Activated naive CD8-positive, alpha-beta T cell treated with anti-CD3 and anti-CD28 coated beads, Interleukin-2, amount 10 ng/mL, durations not matched to agents 7 days and 5 days (primary cell): ENCODE data around the gene CFC1. TPM values are rescaled to one million over a fixed set of nuclear protein-coding genes. Genes with fewer than 3 reads are reported as not detected.
"Not testable (repeated sequence)": the region's sequence is repeated elsewhere in the genome, so short reads cannot be mapped to it uniquely, and the experiment has no call there.

Experiments
- ATAC-seq: fragments of 150-1000 bp; cut with Tn5 transposase; one replicate; pipeline ENCODE4 v1.10.0; 2021; ENCODE audit warnings: low read depth, moderate library complexity
- POLR2A ChIA-PET: fragments of 350-600 bp; sonication (Branson Sonifier 250); formaldehyde crosslinking; loops from one replicate; lab custom pipeline; 2021; ENCODE audit warnings: antibody characterized with exemption; lab: Charles Lee
- DNase-seq: peaks from one replicate; pipeline ENCODE4 v3.0.0; 2021
- H3K27ac Mint-ChIP-seq: one replicate; pipeline ENCODE4 v1.8.0; 2022; ENCODE audit warnings: mild to moderate bottlenecking, mixed read lengths
- H3K27me3 Mint-ChIP-seq: one replicate; pipeline ENCODE4 v1.8.0; 2022; ENCODE audit warnings: mild to moderate bottlenecking, moderate library complexity, mixed read lengths
- H3K36me3 Mint-ChIP-seq: one replicate; pipeline ENCODE4 v1.8.0; 2021; ENCODE audit warnings: mild to moderate bottlenecking, mixed read lengths
- H3K4me1 Mint-ChIP-seq: one replicate; pipeline ENCODE4 v1.8.0; 2021; ENCODE audit warnings: mixed read lengths
- H3K4me3 Mint-ChIP-seq: one replicate; pipeline ENCODE4 v1.8.0; 2022; ENCODE audit warnings: mild to moderate bottlenecking, moderate library complexity, mixed read lengths
- H3K9me3 Mint-ChIP-seq: one replicate; pipeline ENCODE4 v1.8.0; 2021; ENCODE audit warnings: mixed read lengths
- total RNA-seq, 2 experiments: library from RNA; stranded (reverse); gene quantifications; one replicate each; pipeline ENCODE4 v1.2.3, GENCODE V29; 2021

The CFC1 gene
- total RNA-seq, 2 experiments from 2014 or later, result not detected

GRCh38 chr2:130594011-130594410, 5.4 kb downstream of the CFC1 start:
- POLR2A ChIA-PET, result not testable (repeated sequence)

DNA sequence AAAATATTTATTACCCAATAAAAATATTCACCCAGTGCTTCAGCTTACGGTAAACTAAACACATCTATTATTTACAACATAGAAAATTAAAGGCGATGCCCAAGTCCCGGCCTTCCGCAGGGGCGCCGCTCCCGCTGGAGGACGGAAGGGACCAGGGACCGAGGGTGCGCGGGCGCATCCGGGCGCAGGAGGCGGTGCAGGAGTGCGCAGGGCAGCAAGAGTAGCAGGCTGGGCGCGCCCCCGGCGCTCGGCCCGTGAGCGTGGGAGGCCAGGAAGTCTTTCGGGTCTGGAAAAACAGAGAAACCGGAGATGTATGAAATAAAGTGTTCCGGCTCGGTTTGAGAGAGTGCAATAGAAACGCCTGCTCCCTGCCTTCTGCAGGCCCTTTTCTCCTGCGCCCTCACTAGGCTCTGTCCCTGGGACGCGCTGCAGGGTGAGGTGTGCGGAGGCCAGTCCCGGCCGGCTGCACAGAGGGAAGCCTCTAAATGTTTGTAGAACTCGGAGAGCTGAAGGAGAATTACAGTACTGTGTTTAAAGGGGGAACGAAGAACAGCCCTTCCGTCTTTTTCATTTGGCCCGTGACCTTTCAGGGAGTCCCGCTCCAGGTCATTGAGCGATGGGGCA, 6.5 kb downstream of the CFC1 start:
- H3K9me3 Mint-ChIP-seq, H3K36me3 Mint-ChIP-seq, H3K27me3 Mint-ChIP-seq, H3K4me1 Mint-ChIP-seq, H3K4me3 Mint-ChIP-seq, DNase-seq, H3K27ac Mint-ChIP-seq, ATAC-seq, POLR2A ChIA-PET: not testable (repeated sequence)

More at GRCh38 chr2:130594011-130594410, 5.4 kb downstream of the CFC1 start:
- not testable (repeated sequence) for H3K4me3 Mint-ChIP-seq, ATAC-seq, H3K4me1 Mint-ChIP-seq, H3K27ac Mint-ChIP-seq, H3K36me3 Mint-ChIP-seq, H3K27me3 Mint-ChIP-seq, DNase-seq, H3K9me3 Mint-ChIP-seq

GRCh38 chr2:130590842-130591359, 8.5 kb downstream of the CFC1 start:
- POLR2A ChIA-PET, H3K4me1 Mint-ChIP-seq, H3K9me3 Mint-ChIP-seq, H3K27me3 Mint-ChIP-seq, ATAC-seq, H3K27ac Mint-ChIP-seq, DNase-seq, H3K4me3 Mint-ChIP-seq, H3K36me3 Mint-ChIP-seq: not testable (repeated sequence)

- H3K36me3 Mint-ChIP-seq, H3K27ac Mint-ChIP-seq, POLR2A ChIA-PET, DNase-seq, H3K27me3 Mint-ChIP-seq, H3K4me1 Mint-ChIP-seq, H3K9me3 Mint-ChIP-seq, ATAC-seq, H3K4me3 Mint-ChIP-seq: not testable (repeated sequence)
Observed at GRCh38 chr2:130590170-130590841, 9.1 kb downstream of the CFC1 start.

GRCh38 chr2:130588688-130589458, 10.5 kb downstream of the CFC1 start:
- POLR2A ChIA-PET, DNase-seq, H3K4me1 Mint-ChIP-seq, H3K4me3 Mint-ChIP-seq, H3K36me3 Mint-ChIP-seq, H3K27ac Mint-ChIP-seq, ATAC-seq, H3K9me3 Mint-ChIP-seq, H3K27me3 Mint-ChIP-seq: not testable (repeated sequence)

DNA sequence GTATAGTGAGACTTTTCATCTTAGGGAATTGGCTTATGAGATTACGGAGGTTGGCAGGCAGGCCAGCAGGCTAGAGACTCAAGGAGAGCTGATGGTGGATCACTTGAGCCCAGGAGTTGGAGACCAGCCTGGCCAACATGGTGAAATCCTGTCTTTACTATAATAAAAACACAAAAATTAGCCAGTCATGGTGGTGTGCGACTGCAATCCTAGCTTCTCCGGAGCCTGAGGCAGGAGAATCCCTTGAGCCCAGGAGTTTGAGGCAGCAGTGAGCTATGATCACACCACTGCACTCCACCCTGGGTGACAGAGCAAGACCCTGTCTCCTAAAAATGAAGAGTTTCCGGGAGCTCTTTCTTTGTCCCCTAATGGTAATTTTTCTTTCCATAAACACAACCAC, 14.6 kb downstream of the CFC1 start:
- H3K9me3 Mint-ChIP-seq, ATAC-seq, DNase-seq, H3K27me3 Mint-ChIP-seq, H3K27ac Mint-ChIP-seq, H3K4me1 Mint-ChIP-seq, H3K36me3 Mint-ChIP-seq, H3K4me3 Mint-ChIP-seq, POLR2A ChIA-PET: not testable (repeated sequence)

- H3K4me1 Mint-ChIP-seq, H3K9me3 Mint-ChIP-seq, H3K4me3 Mint-ChIP-seq, H3K36me3 Mint-ChIP-seq, H3K27ac Mint-ChIP-seq, H3K27me3 Mint-ChIP-seq, ATAC-seq, DNase-seq, POLR2A ChIA-PET: not testable (repeated sequence)
Observed at GRCh38 chr2:130583582-130583981, 15.8 kb downstream of the CFC1 start.

DNA sequence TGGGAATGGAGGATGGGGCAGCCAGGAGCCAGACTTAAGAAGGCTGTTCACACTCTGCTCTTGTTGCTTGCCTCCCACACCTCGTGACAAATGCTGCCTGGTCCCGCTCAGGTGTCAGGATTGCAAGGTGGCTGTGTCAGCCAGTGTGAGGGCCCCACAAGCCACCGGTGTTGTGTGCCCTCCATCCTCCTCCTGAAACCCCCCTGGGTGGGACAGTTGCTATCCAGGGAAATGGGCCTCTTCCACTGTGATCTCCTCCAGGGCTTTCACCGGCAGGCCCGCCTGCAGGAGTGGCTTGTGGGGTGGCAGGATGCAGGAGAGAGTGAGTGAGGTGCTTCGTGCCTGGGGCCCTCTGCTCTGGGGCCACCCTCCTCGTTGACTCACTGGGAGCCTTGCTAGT, 16.4 kb downstream of the CFC1 start:
- H3K27me3 Mint-ChIP-seq, ATAC-seq, DNase-seq, H3K9me3 Mint-ChIP-seq, H3K4me3 Mint-ChIP-seq, H3K27ac Mint-ChIP-seq, POLR2A ChIA-PET, H3K36me3 Mint-ChIP-seq, H3K4me1 Mint-ChIP-seq: not testable (repeated sequence)

GRCh38 chr2:130581491-130581890, 17.9 kb downstream of the CFC1 start:
- H3K9me3 Mint-ChIP-seq, H3K27me3 Mint-ChIP-seq, ATAC-seq, DNase-seq, POLR2A ChIA-PET, H3K4me1 Mint-ChIP-seq, H3K27ac Mint-ChIP-seq, H3K4me3 Mint-ChIP-seq, H3K36me3 Mint-ChIP-seq: not testable (repeated sequence)

DNA sequence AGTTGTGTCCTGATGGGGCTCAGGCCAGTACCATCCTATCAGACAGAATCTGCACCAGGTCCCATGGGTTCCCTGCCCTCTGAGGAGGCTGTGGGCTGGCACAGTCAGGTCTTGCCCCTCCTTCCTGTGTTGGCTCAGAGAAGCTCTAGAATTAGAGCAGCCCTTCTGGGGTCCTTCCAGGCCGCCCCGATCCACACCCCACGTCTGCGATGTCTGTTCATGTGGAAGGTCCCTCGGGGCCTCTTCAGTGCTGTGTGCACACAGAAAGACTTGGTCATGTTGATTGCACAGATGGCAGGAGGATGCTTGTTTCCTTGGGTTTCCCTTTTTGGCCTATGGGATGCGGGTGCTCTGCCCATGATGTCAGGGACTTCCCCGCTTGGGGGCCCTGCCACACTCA, 20.3 kb downstream of the CFC1 start:
- POLR2A ChIA-PET, H3K27me3 Mint-ChIP-seq, H3K27ac Mint-ChIP-seq, DNase-seq, H3K36me3 Mint-ChIP-seq, ATAC-seq, H3K9me3 Mint-ChIP-seq, H3K4me3 Mint-ChIP-seq, H3K4me1 Mint-ChIP-seq: not testable (repeated sequence)

DNA sequence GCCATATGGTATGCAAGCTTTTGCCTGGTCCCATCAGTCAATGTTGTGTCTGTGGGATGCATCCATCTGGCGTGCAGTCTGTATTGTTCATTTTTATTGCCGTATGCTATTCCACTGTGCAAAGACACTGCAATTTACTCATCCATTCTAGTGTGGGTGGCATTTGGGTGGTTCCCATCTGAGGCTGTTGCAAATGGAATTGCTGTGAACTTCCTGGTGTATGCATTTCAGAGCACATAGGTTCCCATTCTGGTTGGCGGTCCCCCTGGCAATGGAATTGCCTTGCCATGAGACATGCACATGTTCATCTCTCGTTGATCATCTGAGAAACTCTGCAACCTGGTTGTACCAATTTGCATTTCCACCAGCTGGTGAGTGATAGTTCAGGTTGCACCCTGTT, 21.8 kb downstream of the CFC1 start:
- POLR2A ChIA-PET, ATAC-seq, DNase-seq, H3K36me3 Mint-ChIP-seq, H3K4me1 Mint-ChIP-seq, H3K27me3 Mint-ChIP-seq, H3K4me3 Mint-ChIP-seq, H3K27ac Mint-ChIP-seq, H3K9me3 Mint-ChIP-seq: not testable (repeated sequence)

DNA sequence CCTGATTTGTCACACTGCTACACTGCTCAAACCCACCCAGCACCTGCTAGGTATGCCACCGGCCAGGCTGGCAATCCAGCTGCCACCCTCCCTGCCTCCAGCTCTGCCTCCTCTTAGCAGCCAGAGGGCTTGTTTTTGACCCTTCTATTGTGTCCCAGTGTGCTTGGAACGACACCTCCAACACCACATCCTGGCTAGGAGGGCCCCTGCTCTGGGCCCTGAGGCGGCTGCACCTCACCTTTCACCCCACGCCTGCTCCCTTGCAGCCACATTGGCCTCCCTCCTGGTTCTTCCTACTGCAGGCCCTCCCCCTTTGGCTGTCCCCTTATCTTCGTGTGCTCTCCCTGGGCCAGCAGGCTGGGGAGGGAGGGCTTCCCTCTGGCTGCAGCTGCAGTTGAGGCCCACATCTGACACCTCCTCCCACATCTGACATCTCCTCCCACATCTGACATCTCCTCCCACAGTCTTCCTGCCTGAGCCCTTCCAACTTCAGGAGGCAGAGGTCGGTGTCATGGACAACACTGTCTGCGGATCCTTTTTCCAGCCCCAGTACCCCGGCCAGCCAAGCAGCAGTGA, 23.1 kb downstream of the CFC1 start:
- DNase-seq, ATAC-seq, H3K27me3 Mint-ChIP-seq, H3K4me1 Mint-ChIP-seq, H3K36me3 Mint-ChIP-seq, POLR2A ChIA-PET, H3K4me3 Mint-ChIP-seq, H3K27ac Mint-ChIP-seq, H3K9me3 Mint-ChIP-seq: not testable (repeated sequence)

GRCh38 chr2:130574230-130574629, 25.1 kb downstream of the CFC1 start:
- H3K36me3 Mint-ChIP-seq, H3K27ac Mint-ChIP-seq, DNase-seq, H3K9me3 Mint-ChIP-seq, H3K4me1 Mint-ChIP-seq, ATAC-seq, H3K4me3 Mint-ChIP-seq, POLR2A ChIA-PET, H3K27me3 Mint-ChIP-seq: not testable (repeated sequence)
